HG03025 (cell line): ENCODE data around the gene KLLN.
"Not testable (repeated sequence)": the region's sequence is repeated elsewhere in the genome, so short reads cannot be mapped to it uniquely, and the experiment has no call there.

Experiments used
- ATAC-seq: cut with Tn5 transposase; IDR thresholded peaks from one replicate; pipeline ENCODE4 v1.9.1; 2021; ENCODE audit warnings: mild to moderate bottlenecking, moderate library complexity; ENCODE audit not compliant: unreplicated experiment, low FRiP score

The KLLN gene

GRCh38 chr10:87867453-87867852 is 4.1 kb upstream of the KLLN start:
- ATAC-seq: no peak

GRCh38 chr10:87866412-87866974 is 3.2 kb upstream of the KLLN start:
- no peak for ATAC-seq

GRCh38 chr10:87865241-87865881 is 2.0 kb upstream of the KLLN start:
- ATAC-seq: no peak

- no peak for ATAC-seq
Measured at GRCh38 chr10:87864496-87865059, 1.2 kb upstream of the KLLN start.

- ATAC-seq: not testable (repeated sequence)
Measured at GRCh38 chr10:87863951-87864495, 690 bp upstream of the KLLN start.

- peak; percentile 21 for ATAC-seq
Measured at GRCh38 chr10:87862679-87863052, 667 bp downstream of the KLLN start.

- ATAC-seq: peak; percentile 42
Measured at GRCh38 chr10:87861953-87862678, 1.2 kb downstream of the KLLN start.

- ATAC-seq: peak; percentile 6
Measured at GRCh38 chr10:87861566-87861952, 1.8 kb downstream of the KLLN start.

- ATAC-seq: no peak
Measured at GRCh38 chr10:87860816-87861403, 2.4 kb downstream of the KLLN start.

GRCh38 chr10:87860156-87860795 is 3.1 kb downstream of the KLLN start:
- ATAC-seq: no peak

GRCh38 chr10:87855665-87856064 is 7.7 kb downstream of the KLLN start:
- ATAC-seq: not testable (repeated sequence)

GRCh38 chr10:87855247-87855646 is 8.1 kb downstream of the KLLN start:
- not testable (repeated sequence) for ATAC-seq

GRCh38 chr10:87852089-87852488 is 11.2 kb downstream of the KLLN start:
- ATAC-seq: no peak

GRCh38 chr10:87850742-87851205 is 12.6 kb downstream of the KLLN start:
- ATAC-seq: no peak

- no peak for ATAC-seq
Measured at GRCh38 chr10:87849001-87849400, 14.3 kb downstream of the KLLN start.

- ATAC-seq: no peak
Measured at GRCh38 chr10:87847550-87847949, 15.8 kb downstream of the KLLN start.

- not testable (repeated sequence) for ATAC-seq
Measured at GRCh38 chr10:87846711-87847110, 16.6 kb downstream of the KLLN start.

GRCh38 chr10:87846023-87846422 is 17.3 kb downstream of the KLLN start:
- ATAC-seq: no peak

GRCh38 chr10:87845624-87845998 is 17.7 kb downstream of the KLLN start:
- no peak for ATAC-seq

- no peak for ATAC-seq
Measured at GRCh38 chr10:87844837-87845623, 18.3 kb downstream of the KLLN start.
